ENCODE measurements around the gene GRIN1. TPM values are rescaled to one million over a fixed set of nuclear protein-coding genes. Genes with fewer than 3 reads are reported as not detected.

GRIN1 gene
- total and polyA plus RNA-seq, 10 of the 15 experiments (the other 5 are each of a cell fraction or from before 2014, with no cell fraction given): 0.05 to 0.10 (median 0.06) TPM; not detected in 6

GRCh38 chr9:137158625-137159024 lies 19.7 kb downstream of the GRIN1 start:
- BruUV-seq (replicated peaks): no TSS peak
- ChIA-PET SMC1A (ENCODE audit: uncharacterized antibody, unreplicated experiment) (interaction anchor here (0.6 kb wide), 1 partner anchor 8 kb away, joined by 4 read pairs; no protein-coding TSS in a partner anchor), POLR2A (interaction anchor here (0.7 to 3.7 kb wide), 8 partner anchors 8 to 119 kb away, joined by 3 to 37 read pairs (median 12); partner anchors contain the start of genes ANAPC2, LRRC26, RNF208 and SSNA1), RAD21 (ENCODE audit: unreplicated experiment) (interaction anchor here (1.2 to 1.6 kb wide), 3 partner anchors 8 to 30 kb away, joined by 6 to 11 read pairs (median 6); partner anchors contain the start of genes ANAPC2 and SSNA1), CTCF (interaction anchor here (1.1 kb wide), 1 partner anchor 8 kb away, joined by 5 read pairs; no protein-coding TSS in a partner anchor)
- H3K9ac ChIP-seq (ENCODE audit: control insufficient read depth, insufficient read depth, low read length): no peak overlapping the region
- WGBS (ENCODE audit: insufficient coverage, insufficient replicate concordance, low lambda C conversion rate, missing lambda C conversion rate): 26% methylated on average over 4 of the region's 4 CpGs
- H3K4me2 ChIP-seq (ENCODE audit: control insufficient read depth, insufficient read depth): peak overlapping the region; percentile 39
- no peaks in the 10 kb centered on the region for H3K36me3 ChIP-seq (ENCODE audit: control insufficient read depth in 2 of 2, insufficient read depth in 2 of 2, low read length in 1 of 2)
- FAIRE-seq (no peak), ATAC-seq (peak; percentile 36), DNase-seq (ENCODE audit: low read depth, low spot score) (no peak)
- H3K4me1 ChIP-seq (ENCODE audit: control insufficient read depth, insufficient read depth, low read length): peaks cover 28% of the 10 kb centered on the region
- H3K4me3 ChIP-seq: 0 out of 2 replicates have a peak overlapping the region, but pooled peaks have one; percentile 31
- in situ Hi-C loops (cut with MboI): no loop called here
- H2AFZ ChIP-seq (ENCODE audit: control insufficient read depth, low read depth, low read length): no peak overlapping the region
- H4K20me1 ChIP-seq (ENCODE audit: control insufficient read depth, insufficient read depth): no peaks in the 10 kb centered on the region
- H3K27me3 ChIP-seq (replicated peaks in 1 of 2; ENCODE audit: control insufficient read depth in 2 of 2, insufficient read depth in 2 of 2, low read length in 1 of 2): no peaks in the 10 kb centered on the region
- H3K9me3 ChIP-seq (replicated peaks; ENCODE audit: control insufficient read depth, insufficient read depth, low read length): no peaks in the 10 kb centered on the region; the same call in 2 of the 3 replicates
- no peaks in the 10 kb centered on the region for H3K79me2 ChIP-seq (ENCODE audit: control insufficient read depth, insufficient read depth, low read length)
- intact Hi-C loops (cut with micrococcal nuclease; ENCODE audit: unreplicated experiment): no loop called here
- no peak overlapping the region for H3K27ac ChIP-seq (ENCODE audit: control insufficient read depth, insufficient read depth)
- TF ChIP-seq SUZ12 (IDR thresholded peaks at IDR 0.05; ENCODE audit: unreplicated experiment): no peak
- TF ChIP-seq ZBTB4 (CRISPR knock-in tag; IDR thresholded peaks at IDR 0.05): no peak
- TF ChIP-seq TCF12 (IDR thresholded peaks at IDR 0.05; ENCODE audit: low read depth, low read length): 0 out of 2 replicates have a peak, but pooled peaks have one; percentile 72
- no peak for TF ChIP-seq PML (IDR thresholded peaks at IDR 0.05; ENCODE audit: low read length)
- TF ChIP-seq TCF3 (IDR thresholded peaks at IDR 0.05; ENCODE audit: borderline replicate concordance, insufficient read depth, low read depth, low read length): peak; percentile 58; the same call in 1 of the 2 replicates
- TF ChIP-seq BMI1 (IDR thresholded peaks at IDR 0.05; ENCODE audit: borderline replicate concordance): no peak
- TF ChIP-seq SMAD5 (IDR thresholded peaks at IDR 0.05; ENCODE audit: low read depth): no peak
- TF ChIP-seq RCOR1 (conservative IDR thresholded peaks at IDR 0.05; ENCODE audit: low read depth, low read length): no peak
- TF ChIP-seq MLLT1 (IDR thresholded peaks at IDR 0.05): no peak
- no peak for TF ChIP-seq RAD51 (IDR thresholded peaks at IDR 0.05)
- TF ChIP-seq CBX3 (IDR thresholded peaks at IDR 0.05; ENCODE audit: borderline replicate concordance, low read depth): no peak
- no peak for TF ChIP-seq YY1 (IDR thresholded peaks at IDR 0.05; ENCODE audit: low read depth, low read length)
- no peak for TF ChIP-seq POLR2AphosphoS5 (IDR thresholded peaks at IDR 0.05; ENCODE audit: low read length)
- TF ChIP-seq CBX5 (IDR thresholded peaks at IDR 0.05; ENCODE audit: low read depth): no peak
- no peak for TF ChIP-seq POU2F2 (IDR thresholded peaks at IDR 0.05; ENCODE audit: borderline replicate concordance, low read depth, low read length)
- no peak for TF ChIP-seq MTA3 (IDR thresholded peaks at IDR 0.05; ENCODE audit: borderline replicate concordance, low read length)
- TF ChIP-seq SUPT20H (IDR thresholded peaks at IDR 0.05; ENCODE audit: borderline replicate concordance, control insufficient read depth, low read depth, low read length): no peak
- no peak for TF ChIP-seq E2F8 (IDR thresholded peaks at IDR 0.05; ENCODE audit: low read depth, partially characterized antibody)
